ENCODE data around the gene ARHGEF7.

The ARHGEF7 gene

DNA sequence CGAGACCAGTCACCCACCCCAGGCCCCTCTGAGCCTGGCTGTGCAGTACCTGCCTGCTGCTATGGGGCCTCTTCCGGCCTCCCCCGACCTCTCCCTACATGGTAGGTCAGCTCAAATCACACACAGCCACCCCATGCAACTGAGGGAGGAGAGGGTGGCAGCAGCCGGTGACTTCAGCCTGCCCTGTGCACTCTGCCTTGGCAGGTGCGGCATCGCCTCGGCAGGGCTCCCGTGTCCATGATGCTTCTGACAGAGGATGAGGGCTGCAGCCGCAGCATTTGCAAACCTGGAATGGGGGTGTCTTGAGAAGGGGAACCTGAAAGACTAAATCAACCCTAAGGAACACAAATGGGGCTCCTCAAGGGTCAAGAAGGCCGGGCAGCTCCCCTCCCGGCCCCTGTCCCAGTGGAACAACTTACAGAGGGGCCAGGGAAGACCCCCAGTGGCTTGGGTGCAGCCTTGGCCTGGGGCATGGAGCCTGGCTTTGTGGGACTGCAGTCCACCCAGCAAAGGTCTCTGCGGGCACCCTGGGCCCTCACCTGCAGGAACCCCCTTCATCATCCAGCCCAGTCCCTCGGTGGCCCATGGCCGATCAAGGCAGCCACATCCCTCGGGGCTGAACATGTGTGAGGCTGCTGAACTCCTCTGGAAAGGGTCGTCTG lies 212.0 kb downstream of the ARHGEF7 start:
- no peak for DNase-seq (ENCODE audit: low read depth in 1 of 2, low spot score in 1 of 2)
- TF ChIP-seq JUND (IDR thresholded peaks at IDR 0.05; ENCODE audit: low read depth), result no peak
- in situ Hi-C loops (cut with HindIII; ENCODE audit: low pct_unique_long_range_greater_than_20kb, low sequenced_read_pairs), result no loop called here

DNA sequence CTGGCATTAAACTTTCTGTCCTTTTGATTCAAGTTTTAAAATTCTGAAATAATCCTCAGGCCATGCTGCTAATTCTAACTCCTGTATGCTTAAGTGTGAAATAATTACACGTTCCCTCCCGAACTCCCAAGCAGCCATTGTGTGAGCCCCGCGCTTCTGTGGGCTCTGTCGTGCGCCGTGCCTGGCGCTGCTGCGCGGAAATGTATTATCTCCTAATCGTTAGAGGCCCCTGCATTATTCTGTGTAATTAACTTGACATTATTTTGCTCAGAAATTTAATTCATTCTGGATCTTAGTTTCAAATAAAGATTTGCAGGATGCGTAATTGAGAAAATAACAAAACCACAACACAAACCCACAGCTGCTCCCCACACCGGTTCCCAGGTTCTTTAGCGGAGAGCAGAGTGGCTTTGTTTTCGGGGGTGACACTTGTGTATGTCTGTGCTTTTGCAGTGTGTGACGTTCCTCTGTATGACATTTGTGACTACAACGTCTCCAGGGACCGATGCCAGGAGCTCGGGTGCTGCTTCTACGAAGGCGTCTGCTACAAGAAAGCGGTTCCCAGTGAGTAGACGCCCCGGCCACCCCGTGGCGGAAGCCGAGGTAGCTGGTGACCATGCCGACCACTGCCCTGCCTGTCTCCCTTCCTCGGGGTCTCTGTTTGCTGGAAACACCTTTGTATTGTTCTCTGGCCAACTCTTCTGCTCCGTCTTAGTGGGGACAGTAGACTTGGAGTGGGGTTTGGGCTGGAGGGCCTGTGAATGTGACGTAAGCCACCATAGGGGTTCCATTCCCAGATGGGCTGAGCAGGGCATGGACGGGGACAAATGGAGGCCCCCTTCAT lies 212.8 kb downstream of the ARHGEF7 start:
- no peak for TF ChIP-seq JUND (IDR thresholded peaks at IDR 0.05; ENCODE audit: low read depth)
- in situ Hi-C loops (cut with HindIII; ENCODE audit: low pct_unique_long_range_greater_than_20kb, low sequenced_read_pairs), result no loop called here
- DNase-seq (ENCODE audit: low read depth in 1 of 2, low spot score in 1 of 2), result no peak

DNA sequence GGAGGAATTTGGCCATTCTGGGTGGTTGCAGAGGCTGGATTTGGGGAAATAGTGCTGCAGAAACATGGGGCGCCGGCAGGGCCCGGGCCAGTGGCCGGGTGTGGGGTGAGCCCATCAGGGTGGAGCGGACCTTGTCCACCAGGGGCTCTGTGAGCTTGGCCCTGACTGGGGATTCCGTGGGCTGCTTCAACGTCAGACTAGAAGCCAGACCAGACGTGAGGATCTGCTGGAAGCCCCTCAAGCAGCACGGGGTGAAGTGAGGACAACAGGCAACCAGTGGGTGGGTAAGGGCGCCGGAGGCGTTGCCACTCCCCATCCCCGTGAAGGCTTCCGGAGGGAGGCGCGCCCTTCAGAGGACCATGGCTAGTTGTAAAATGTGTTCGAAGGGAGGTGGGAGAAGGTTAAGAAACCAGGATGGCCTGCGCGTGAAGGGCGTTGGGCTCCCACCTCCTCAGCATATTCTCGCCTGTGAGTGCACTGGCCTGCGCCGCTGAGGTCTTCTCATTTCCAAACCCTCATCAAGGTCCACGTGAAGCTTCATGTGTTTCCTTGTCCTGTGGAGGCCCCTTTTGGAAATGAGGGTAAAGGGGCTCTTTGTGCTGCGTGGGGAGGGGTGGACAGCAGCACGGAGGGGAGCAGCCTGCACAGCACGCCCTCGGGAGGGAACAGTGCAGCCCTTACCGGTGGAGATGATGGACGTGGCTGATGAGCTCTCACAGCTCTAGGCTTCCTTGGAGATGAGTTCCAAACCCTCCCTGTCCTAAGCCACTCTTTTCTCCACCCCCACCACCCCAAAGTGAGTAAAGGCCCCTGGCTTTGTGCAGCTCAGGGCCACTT lies 213.7 kb downstream of the ARHGEF7 start:
- no peak for DNase-seq (ENCODE audit: low read depth in 1 of 2, low spot score in 1 of 2)
- TF ChIP-seq JUND (IDR thresholded peaks at IDR 0.05; ENCODE audit: low read depth), result no peak
- in situ Hi-C loops (cut with HindIII; ENCODE audit: low pct_unique_long_range_greater_than_20kb, low sequenced_read_pairs), result no loop called here

DNA sequence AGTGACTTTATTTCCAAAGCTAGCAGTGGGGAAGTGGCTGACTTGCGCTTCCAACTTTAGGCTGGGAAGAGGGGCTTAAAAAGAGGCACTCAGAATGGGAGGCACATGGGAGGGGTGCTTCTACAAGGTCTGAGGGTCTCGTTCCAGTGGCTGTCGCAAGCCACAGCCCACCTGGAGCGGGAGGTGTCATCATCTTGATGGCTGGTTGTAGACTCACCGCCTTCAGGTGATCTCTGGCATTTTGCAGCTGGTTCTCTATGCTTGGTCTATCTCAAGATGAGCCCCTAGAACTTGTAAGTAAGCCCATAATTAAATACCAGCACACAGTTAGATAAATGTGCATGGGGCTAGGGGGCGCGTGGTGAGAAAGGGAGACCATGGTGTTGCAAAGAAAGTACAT lies 214.5 kb downstream of the ARHGEF7 start:
- TF ChIP-seq JUND (IDR thresholded peaks at IDR 0.05; ENCODE audit: low read depth), result no peak
- no peak for DNase-seq (ENCODE audit: low read depth in 1 of 2, low spot score in 1 of 2)
- in situ Hi-C loops (cut with HindIII; ENCODE audit: low pct_unique_long_range_greater_than_20kb, low sequenced_read_pairs), result no loop called here

DNA sequence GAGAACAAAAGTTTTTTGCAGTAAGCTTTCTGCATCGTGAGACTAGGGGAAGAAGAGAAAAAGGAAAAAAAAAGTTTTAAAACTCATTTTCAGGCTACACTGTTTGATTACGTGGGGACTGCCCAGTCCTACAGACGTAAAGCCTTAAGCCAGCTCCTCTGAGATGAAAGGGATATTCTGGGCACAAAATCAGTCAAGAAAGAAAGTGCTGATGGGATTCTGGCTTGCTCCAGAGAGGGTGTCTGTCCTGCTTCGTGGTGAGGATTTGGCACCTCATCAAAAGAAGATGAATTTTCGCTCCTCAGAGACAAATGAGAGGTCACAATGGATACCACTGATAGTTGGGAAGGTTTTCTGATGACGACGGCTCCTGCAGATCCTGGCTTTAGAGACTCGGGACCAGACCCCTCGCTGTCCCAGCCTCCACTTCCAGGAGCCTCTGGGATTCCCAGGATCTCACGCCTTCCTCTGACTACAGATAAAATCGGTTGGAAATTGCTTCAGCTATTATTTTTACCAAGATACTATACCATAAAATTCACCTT lies 215.0 kb downstream of the ARHGEF7 start:
- no peak for TF ChIP-seq JUND (IDR thresholded peaks at IDR 0.05; ENCODE audit: low read depth)
- no peak for DNase-seq (ENCODE audit: low read depth in 1 of 2, low spot score in 1 of 2)
- in situ Hi-C loops (cut with HindIII; ENCODE audit: low pct_unique_long_range_greater_than_20kb, low sequenced_read_pairs), result no loop called here

- DNase-seq (ENCODE audit: low read depth in 1 of 2, low spot score in 1 of 2), result no peak
- no peak for TF ChIP-seq JUND (IDR thresholded peaks at IDR 0.05; ENCODE audit: low read depth)
- in situ Hi-C loops (cut with HindIII; ENCODE audit: low pct_unique_long_range_greater_than_20kb, low sequenced_read_pairs), result no loop called here
Observed at GRCh38 chr13:111335298-111335697, 220.2 kb downstream of the ARHGEF7 start.

GRCh38 chr13:111336666-111337065 lies 221.6 kb downstream of the ARHGEF7 start:
- TF ChIP-seq JUND (IDR thresholded peaks at IDR 0.05; ENCODE audit: low read depth), result no peak
- DNase-seq (ENCODE audit: low read depth in 1 of 2, low spot score in 1 of 2), result no peak
- in situ Hi-C loops (cut with HindIII; ENCODE audit: low pct_unique_long_range_greater_than_20kb, low sequenced_read_pairs), result no loop called here

GRCh38 chr13:111337206-111337605 lies 222.1 kb downstream of the ARHGEF7 start:
- in situ Hi-C loops (cut with HindIII; ENCODE audit: low pct_unique_long_range_greater_than_20kb, low sequenced_read_pairs), result no loop called here
- no peak for TF ChIP-seq JUND (IDR thresholded peaks at IDR 0.05; ENCODE audit: low read depth)

GRCh38 chr13:111337741-111338140 lies 222.6 kb downstream of the ARHGEF7 start:
- TF ChIP-seq JUND (IDR thresholded peaks at IDR 0.05; ENCODE audit: low read depth), result no peak
- no peak for DNase-seq (ENCODE audit: low read depth in 1 of 2, low spot score in 1 of 2)
- in situ Hi-C loops (cut with HindIII; ENCODE audit: low pct_unique_long_range_greater_than_20kb, low sequenced_read_pairs), result no loop called here

More at GRCh38 chr13:111337206-111337605, 222.1 kb downstream of the ARHGEF7 start:
- no peak for DNase-seq (ENCODE audit: low read depth in 1 of 2, low spot score in 1 of 2)

DNA sequence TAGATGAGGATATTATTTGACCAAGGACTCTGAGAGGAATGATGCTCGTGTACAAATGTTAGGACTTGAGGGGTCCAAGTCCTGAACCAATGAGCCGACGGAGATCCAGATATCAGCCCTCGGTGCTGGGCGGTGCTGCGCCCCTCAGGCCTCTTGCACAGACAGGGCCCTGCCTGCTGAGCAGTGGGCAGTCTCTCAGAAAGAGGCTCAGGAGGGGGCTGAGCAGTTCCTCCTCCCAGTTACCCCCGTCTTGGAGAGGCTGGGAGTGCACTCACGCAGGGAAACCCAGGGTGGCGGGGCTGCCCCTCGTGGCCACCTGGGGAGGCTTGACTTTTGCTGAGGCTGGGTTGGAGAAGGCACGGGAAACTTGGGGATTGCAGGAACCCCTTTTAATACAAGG lies 223.7 kb downstream of the ARHGEF7 start:
- no peak for TF ChIP-seq JUND (IDR thresholded peaks at IDR 0.05; ENCODE audit: low read depth)
- in situ Hi-C loops (cut with HindIII; ENCODE audit: low pct_unique_long_range_greater_than_20kb, low sequenced_read_pairs), result no loop called here
- DNase-seq (ENCODE audit: low read depth in 1 of 2, low spot score in 1 of 2), result no peak

- no peak for TF ChIP-seq JUND (IDR thresholded peaks at IDR 0.05; ENCODE audit: low read depth)
- in situ Hi-C loops (cut with HindIII; ENCODE audit: low pct_unique_long_range_greater_than_20kb, low sequenced_read_pairs), result no loop called here
Observed at GRCh38 chr13:111339366-111340143, 224.4 kb downstream of the ARHGEF7 start.

DNA sequence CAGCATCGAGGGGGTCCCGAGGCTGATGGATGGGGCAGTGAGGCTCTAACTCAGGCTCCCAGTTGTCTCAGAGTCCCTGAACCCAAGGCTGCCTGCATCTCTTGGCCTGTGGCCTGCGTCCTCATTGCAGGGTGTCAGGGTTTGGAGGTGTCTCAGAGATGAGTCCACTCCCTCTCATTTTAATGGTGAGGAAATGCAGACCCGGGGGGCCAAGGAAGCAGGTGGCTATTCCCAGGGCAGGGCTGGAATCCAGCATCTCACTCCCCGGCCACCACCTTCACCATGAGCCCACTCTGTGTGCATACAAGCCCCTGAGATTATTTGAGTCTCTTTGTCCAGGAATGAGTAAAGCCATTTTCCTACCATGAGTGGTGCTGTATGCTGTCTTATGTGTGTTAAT lies 226.8 kb downstream of the ARHGEF7 start:
- no peak for DNase-seq (ENCODE audit: low read depth in 1 of 2, low spot score in 1 of 2)
- no peak for TF ChIP-seq JUND (IDR thresholded peaks at IDR 0.05; ENCODE audit: low read depth)
- in situ Hi-C loops (cut with HindIII; ENCODE audit: low pct_unique_long_range_greater_than_20kb, low sequenced_read_pairs), result no loop called here

More at GRCh38 chr13:111339366-111340143, 224.4 kb downstream of the ARHGEF7 start:
- no peak for DNase-seq (ENCODE audit: low read depth in 1 of 2, low spot score in 1 of 2)

Data from T47D (cell line).